Subcutaneous abdominal adipose tissue (tissue), 5 donors: ENCODE measurements around the gene IL1R1.

Experiments
- H3K27ac ChIP-seq: one replicate; pipeline ENCODE4 v1.7.0; 2013; ENCODE audit warnings: low read depth, mild to moderate bottlenecking, inconsistent platforms, low read length, moderate library complexity
- H3K27me3 ChIP-seq, 5 donors: one replicate each; pipeline ENCODE4 v1.7.0; 2013; ENCODE audit warnings: low read length in 5 of 5, inconsistent platforms in 1 of 5; ENCODE audit not compliant: control insufficient read depth in 5 of 5, insufficient read depth in 4 of 5
- H3K36me3 ChIP-seq, 5 donors: one replicate each; pipeline ENCODE4 v1.7.0; 2013; ENCODE audit warnings: low read length in 5 of 5; ENCODE audit not compliant: control insufficient read depth in 5 of 5, insufficient read depth in 5 of 5
- H3K4me1 ChIP-seq, 5 donors: one replicate each; pipeline ENCODE4 v1.7.0; 2013; ENCODE audit warnings: low read length in 5 of 5, mild to moderate bottlenecking in 3 of 5, moderate library complexity in 1 of 5; ENCODE audit not compliant: control insufficient read depth in 5 of 5, insufficient read depth in 5 of 5
- H3K4me3 ChIP-seq, 5 donors: one replicate each; pipeline ENCODE4 v1.7.0; 2013; ENCODE audit warnings: low read length in 5 of 5, low read depth in 1 of 5
- H3K9ac ChIP-seq, 5 donors: one replicate each; pipeline ENCODE4 v1.7.0; 2013; ENCODE audit warnings: low read length in 5 of 5, mild to moderate bottlenecking in 4 of 5, moderate library complexity in 3 of 5
- H3K9me3 ChIP-seq, 5 donors: one replicate each; pipeline ENCODE4 v1.7.0; 2013; ENCODE audit warnings: low read length in 5 of 5; ENCODE audit not compliant: control insufficient read depth in 5 of 5
- donor health status: healthy.
- donor health status: healthy.
- donor health status: healthy.
- donor health status: healthy.
- donor health status: healthy.

Gene IL1R1, protein sequence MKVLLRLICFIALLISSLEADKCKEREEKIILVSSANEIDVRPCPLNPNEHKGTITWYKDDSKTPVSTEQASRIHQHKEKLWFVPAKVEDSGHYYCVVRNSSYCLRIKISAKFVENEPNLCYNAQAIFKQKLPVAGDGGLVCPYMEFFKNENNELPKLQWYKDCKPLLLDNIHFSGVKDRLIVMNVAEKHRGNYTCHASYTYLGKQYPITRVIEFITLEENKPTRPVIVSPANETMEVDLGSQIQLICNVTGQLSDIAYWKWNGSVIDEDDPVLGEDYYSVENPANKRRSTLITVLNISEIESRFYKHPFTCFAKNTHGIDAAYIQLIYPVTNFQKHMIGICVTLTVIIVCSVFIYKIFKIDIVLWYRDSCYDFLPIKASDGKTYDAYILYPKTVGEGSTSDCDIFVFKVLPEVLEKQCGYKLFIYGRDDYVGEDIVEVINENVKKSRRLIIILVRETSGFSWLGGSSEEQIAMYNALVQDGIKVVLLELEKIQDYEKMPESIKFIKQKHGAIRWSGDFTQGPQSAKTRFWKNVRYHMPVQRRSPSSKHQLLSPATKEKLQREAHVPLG

GRCh38 chr2:102141970-102142828 lies at the start of gene IL1R1:
IL1R1 (plus strand) TSS chr2:102142746; CDS start chr2:102157725, 14,979 bp downstream.
- Histone ChIP-seq H3K27ac (peak within 1 kb of the TSS; percentile 88), H3K36me3 (peaks cover 0 to 7% (median 0%) of the 10 kb centered on the region in 5 donors), H3K4me3 (peak within 1 kb of the TSS; percentile 77 to 93 (median 89)), H3K4me1 (peaks cover 9 to 43% (median 36%) of the 10 kb centered on the region in 5 donors), H3K9ac (peak within 1 kb of the TSS; percentile 30 to 97 (median 87)), H3K27me3 (no peaks in the 10 kb centered on the region), H3K9me3 (peaks cover 0 to 22% (median 7%) of the 10 kb centered on the region in 5 donors)

DNA sequence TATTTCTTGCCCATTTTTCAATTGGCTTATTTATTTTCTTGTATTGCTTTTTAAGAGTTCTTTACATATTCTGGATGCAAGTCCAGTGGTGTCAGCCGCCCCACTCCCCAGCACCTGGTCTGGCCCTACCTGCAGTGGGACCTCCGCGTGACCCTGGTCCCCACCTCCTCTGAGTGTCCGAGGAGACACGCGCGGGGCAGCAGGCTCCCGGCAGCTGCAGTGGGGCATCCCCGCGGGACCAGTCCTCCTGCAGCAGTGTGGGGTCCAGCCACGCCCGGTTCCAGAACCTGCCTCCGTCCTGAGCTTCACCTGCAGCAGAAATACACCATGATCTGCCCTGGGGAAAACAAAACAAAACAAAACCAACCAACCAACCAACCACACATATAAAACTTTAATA lies 48.9 kb upstream of the IL1R1 start:
- H3K36me3 ChIP-seq = no peaks in the 10 kb centered on the region
- peaks cover 0 to 4% (median 0%) of the 10 kb centered on the region in 5 donors for H3K9me3 ChIP-seq
- no peak overlapping the region for H3K4me3 ChIP-seq
- H3K4me1 ChIP-seq = no peaks in the 10 kb centered on the region
- H3K27me3 ChIP-seq = no peaks in the 10 kb centered on the region
- H3K9ac ChIP-seq = no peak overlapping the region
- no peak overlapping the region for H3K27ac ChIP-seq

DNA sequence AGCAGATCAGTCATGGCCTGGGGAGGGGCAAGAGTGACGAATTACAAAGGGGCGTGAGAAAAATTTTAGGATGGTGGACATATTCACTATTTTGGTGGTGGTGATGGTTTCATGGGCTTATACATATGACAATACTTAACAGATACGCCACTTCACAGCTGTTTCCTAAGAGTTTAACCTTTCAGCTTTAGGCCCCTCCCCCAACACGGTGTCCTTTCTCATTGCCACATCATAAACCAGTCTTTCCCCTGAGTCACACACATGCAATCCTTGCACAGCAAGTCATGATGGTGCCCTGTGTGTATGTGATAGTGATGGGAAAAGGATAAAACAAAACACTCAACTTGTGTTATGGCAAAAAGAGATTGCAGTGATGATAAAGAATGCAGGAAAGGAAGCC lies 47.6 kb upstream of the IL1R1 start:
- no peak overlapping the region for H3K4me3 ChIP-seq
- H3K4me1 ChIP-seq = no peaks in the 10 kb centered on the region
- H3K27me3 ChIP-seq = no peaks in the 10 kb centered on the region
- H3K9ac ChIP-seq = no peak overlapping the region
- H3K36me3 ChIP-seq = no peaks in the 10 kb centered on the region
- peaks cover 0 to 4% (median 0%) of the 10 kb centered on the region in 5 donors for H3K9me3 ChIP-seq
- no peak overlapping the region for H3K27ac ChIP-seq

GRCh38 chr2:102096103-102096502 lies 46.4 kb upstream of the IL1R1 start:
- Histone ChIP-seq H3K4me3 (no peak overlapping the region), H3K4me1 (no peaks in the 10 kb centered on the region), H3K27me3 (no peaks in the 10 kb centered on the region), H3K9ac (no peak overlapping the region), H3K36me3 (no peaks in the 10 kb centered on the region), H3K9me3 (peaks cover 0 to 4% (median 0%) of the 10 kb centered on the region in 5 donors), H3K27ac (no peak overlapping the region)

- Histone ChIP-seq H3K4me3 (no peak overlapping the region), H3K9me3 (peaks cover 0 to 4% (median 0%) of the 10 kb centered on the region in 5 donors), H3K9ac (no peak overlapping the region), H3K36me3 (no peaks in the 10 kb centered on the region), H3K4me1 (peaks cover 0 to under 1% (median 0%) of the 10 kb centered on the region in 5 donors), H3K27ac (no peak overlapping the region), H3K27me3 (no peaks in the 10 kb centered on the region)
Observed at GRCh38 chr2:102098756-102099155, 43.8 kb upstream of the IL1R1 start.

DNA sequence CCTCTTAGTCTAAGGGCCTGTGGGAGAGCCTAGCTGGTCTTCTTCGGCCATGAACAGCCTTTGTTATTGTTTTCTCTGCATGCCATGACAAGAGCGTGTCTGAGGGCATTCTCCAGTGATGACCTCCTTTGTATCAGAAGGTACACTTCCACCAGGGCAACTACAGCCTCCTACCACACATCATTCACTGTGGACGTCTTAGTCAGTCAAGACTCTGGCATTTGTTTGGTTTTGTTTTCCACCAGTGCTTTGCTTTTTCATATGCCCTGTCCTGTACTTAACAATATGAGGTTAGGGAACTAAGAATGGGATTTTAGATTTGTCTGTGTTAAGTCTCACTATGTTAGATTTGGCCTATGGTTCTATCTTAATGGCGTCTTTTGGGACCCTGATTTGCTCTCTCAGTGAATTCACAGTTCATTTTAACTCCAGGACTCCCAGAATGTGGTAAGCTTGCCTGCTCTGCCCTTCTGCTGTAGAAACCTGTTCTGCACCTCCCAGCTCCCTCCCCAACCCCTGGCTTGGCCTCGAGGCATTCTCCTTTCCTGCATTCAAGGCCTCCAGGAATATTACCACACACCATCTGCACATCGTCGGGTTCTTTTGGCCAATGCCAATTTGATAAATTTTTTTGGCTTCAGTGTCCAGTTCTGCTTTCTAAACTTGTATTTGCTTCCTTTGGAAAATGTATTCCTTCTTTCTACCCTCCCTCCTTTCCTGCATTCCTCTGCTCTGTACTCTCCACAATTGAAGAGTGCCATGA lies 42.8 kb upstream of the IL1R1 start:
- H3K9ac ChIP-seq = no peak overlapping the region
- no peak overlapping the region for H3K27ac ChIP-seq
- no peak overlapping the region for H3K4me3 ChIP-seq
- H3K36me3 ChIP-seq = no peaks in the 10 kb centered on the region
- H3K9me3 ChIP-seq = peaks cover 0 to 4% (median 0%) of the 10 kb centered on the region in 5 donors
- H3K27me3 ChIP-seq = no peaks in the 10 kb centered on the region
- peaks cover 4 to 10% (median 8%) of the 10 kb centered on the region in 5 donors for H3K4me1 ChIP-seq

DNA sequence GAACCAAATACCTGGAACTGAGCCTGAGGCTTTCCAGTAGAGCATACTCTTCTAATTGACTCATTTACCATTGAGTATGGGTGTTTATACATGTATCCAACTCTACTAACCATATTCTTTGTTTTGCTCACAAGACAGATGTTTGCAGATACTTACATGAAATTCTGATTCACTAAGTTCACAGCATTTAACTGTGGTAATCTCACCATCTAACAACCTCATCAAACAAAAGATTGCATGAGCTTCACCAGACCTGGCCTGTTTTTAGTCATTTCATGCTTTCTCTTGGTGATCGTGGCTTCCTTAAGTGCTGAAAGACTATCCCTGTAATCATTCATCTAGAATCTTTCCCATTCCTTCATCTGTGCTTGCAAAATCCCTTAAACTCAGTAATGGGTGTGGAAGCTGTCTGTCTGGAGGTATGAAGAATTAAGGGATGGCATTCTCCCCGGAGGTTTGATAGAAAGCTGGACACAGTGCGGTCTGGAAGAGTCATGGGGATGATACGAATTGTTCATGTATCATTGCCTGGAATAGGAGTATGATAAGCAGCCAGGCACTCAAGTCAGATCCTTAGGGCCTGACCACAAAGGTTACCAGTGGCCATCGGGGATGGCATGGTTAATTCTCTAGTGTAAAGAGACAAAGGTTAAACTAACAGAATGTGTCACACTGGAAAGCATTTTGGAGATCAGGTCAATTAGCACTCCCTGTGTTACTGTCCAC lies 42.0 kb upstream of the IL1R1 start:
- Histone ChIP-seq H3K4me1 (peaks cover 4 to 12% (median 8%) of the 10 kb centered on the region in 5 donors), H3K27ac (no peak overlapping the region), H3K9me3 (peaks cover 0 to 4% (median 0%) of the 10 kb centered on the region in 5 donors), H3K9ac (no peak overlapping the region), H3K36me3 (no peaks in the 10 kb centered on the region), H3K27me3 (no peaks in the 10 kb centered on the region), H3K4me3 (no peak overlapping the region)

DNA sequence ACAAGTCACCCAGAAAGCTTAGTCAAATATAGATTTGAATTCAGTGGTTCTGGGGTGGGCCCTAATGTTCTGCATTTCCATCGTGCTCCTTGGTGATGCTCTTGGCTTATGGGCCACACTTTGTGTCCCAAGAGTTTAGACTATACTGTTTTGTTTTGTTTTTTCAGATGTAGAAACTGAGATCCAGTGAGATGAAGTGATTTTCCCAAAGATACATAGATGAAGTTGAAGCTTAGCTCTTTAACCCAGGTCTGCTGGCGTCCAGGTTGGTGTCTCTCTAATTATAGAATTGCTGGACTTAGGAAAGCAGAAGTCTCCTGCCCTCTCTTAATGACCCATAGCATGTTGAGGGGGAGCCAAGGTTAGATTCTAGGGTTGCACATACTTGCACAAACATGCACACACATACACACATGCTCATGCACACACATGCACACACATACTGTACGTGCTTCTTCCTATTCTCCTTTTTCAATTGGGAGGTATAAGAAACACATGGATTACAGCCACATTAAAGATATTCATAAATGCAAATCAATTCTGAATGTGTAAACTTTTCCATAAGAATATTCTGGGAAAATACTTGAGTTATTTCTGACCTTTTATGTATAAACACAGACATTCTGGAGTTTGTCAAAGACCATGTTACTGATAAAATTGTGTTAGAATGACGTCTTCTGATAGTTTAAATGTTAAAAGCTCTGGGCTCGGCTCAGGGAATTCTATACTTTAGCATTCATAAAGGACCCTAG lies 41.3 kb upstream of the IL1R1 start:
- Histone ChIP-seq H3K27ac (no peak overlapping the region), H3K27me3 (no peaks in the 10 kb centered on the region), H3K36me3 (no peaks in the 10 kb centered on the region), H3K9ac (no peak overlapping the region), H3K4me1 (peaks cover 4 to 12% (median 8%) of the 10 kb centered on the region in 5 donors), H3K4me3 (no peak overlapping the region), H3K9me3 (peaks cover 0 to 4% (median 0%) of the 10 kb centered on the region in 5 donors)
